AG10803 (cell line): ENCODE measurements around the gene CIAPIN1.

Experiments
- DNase-seq: peaks from one replicate; pipeline ENCODE4 v3.0.0; 2010; ENCODE audit warnings: low read depth
- H3K4me3 ChIP-seq: 2 replicates; pipeline ENCODE4 v1.5.1; 2011; ENCODE audit warnings: mild to moderate bottlenecking, low read length, control low read depth
- TF ChIP-seq, protein P1 (sequence below): conservative IDR thresholded peaks from 2 replicates; pipeline ENCODE4 v1.5.1; 2011; ENCODE audit warnings: mild to moderate bottlenecking, low read length, control low read depth, inconsistent platforms

Gene CIAPIN1

DNA sequence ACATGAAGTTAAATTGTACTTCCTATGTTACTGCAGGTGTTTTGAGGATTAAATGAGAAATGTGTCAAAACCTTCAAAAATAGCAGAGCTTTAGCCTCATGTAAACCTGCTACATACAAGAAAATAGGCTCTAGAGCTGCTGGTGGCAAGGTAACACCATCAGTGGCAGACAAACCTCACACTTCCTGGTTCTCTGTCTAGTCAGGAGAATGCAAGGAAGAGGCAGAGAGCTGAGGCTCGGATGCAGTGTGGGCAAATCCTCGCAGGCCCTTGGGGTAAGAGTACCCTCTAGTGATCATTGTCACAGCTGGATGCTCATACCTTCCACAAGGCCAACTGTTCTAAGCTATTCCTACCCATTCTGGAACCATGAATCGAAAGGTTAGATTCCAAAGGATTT, 14.2 kb downstream of the CIAPIN1 start:
- no peak overlapping the region for H3K4me3 ChIP-seq
- TF ChIP-seq, protein P1, sequence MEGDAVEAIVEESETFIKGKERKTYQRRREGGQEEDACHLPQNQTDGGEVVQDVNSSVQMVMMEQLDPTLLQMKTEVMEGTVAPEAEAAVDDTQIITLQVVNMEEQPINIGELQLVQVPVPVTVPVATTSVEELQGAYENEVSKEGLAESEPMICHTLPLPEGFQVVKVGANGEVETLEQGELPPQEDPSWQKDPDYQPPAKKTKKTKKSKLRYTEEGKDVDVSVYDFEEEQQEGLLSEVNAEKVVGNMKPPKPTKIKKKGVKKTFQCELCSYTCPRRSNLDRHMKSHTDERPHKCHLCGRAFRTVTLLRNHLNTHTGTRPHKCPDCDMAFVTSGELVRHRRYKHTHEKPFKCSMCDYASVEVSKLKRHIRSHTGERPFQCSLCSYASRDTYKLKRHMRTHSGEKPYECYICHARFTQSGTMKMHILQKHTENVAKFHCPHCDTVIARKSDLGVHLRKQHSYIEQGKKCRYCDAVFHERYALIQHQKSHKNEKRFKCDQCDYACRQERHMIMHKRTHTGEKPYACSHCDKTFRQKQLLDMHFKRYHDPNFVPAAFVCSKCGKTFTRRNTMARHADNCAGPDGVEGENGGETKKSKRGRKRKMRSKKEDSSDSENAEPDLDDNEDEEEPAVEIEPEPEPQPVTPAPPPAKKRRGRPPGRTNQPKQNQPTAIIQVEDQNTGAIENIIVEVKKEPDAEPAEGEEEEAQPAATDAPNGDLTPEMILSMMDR: no peak
- no peak for DNase-seq

DNA sequence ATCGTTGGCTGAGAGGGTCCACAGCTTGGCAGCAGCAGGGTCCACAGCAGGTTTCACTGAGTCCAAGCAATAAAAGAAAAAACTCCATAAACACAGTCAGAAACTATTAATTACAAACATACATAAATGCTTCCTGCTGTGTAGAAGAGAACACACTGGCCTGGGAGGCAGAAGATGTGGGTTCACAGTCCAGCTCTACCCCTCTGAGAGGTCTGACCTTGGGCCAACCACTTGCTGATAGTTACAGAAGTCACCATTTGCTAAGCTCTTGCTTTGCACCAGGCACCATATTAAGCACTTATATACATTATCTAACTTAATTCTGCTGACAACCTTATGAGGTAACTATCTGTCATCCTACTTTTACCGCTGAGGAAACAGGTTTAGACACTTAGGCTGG, 14.7 kb downstream of the CIAPIN1 start:
- no peak overlapping the region for H3K4me3 ChIP-seq
- TF ChIP-seq, protein P1: no peak
- no peak for DNase-seq

DNA sequence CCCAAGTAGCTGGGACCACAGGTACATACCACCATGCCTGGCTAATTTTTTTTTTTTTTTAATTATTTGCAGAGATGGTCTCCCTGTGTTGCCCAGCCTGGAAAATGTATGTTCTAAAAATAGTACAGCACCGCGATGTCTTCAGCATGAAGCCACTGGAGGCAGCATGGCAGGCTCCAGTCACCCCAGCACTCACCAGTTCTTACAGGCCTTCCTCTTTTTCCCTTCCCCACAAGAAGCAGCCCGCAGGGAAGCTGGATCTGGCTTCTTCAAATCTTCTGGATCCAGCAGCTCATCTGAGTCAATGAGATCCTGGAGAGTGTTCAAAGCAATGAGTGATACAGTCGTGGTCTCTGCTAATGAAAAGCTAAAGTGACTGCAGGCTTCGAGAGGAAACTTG, 16.2 kb downstream of the CIAPIN1 start:
- no peak overlapping the region for H3K4me3 ChIP-seq
- no peak for DNase-seq
- TF ChIP-seq, protein P1: no peak

DNA sequence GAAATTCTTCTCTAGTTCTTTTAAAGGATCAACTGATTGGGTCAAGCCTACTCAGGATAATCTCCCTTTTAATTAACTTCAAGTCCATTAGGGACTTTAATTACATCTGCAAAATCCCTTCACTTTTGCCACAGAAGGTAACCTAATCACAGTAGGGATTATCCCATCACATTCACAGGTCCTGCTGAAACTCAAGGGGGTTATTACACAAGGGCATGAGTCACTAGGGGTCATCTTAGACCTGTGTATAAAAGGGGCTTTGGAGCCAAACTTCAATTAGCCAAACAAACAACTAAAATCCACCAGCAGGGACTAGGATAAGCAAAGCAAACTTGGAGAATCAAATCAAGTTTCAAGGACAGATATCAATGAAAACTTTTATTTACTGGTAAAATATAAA, 19.4 kb downstream of the CIAPIN1 start:
- TF ChIP-seq, protein P1: no peak
- H3K4me3 ChIP-seq: no peak overlapping the region
- DNase-seq: no peak

DNA sequence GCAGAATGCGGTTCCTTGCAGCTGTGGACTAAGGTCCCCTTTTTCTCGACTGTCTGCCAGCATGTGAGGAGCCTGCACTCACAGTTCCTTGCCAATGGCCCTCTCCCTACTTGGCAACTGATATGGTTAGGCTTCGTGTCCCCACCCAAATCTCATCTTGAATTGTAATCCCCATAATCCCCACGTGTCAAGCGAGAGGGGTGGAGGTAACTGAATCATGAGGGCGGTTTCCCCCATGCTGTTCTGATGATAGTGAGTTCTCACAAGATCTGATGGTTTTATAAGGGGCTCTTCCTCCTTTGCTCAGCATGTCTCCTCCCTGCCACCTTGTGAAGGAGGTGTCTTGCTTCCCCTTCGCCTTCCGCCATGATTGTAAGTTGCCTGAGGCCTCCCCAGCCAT, 19.9 kb downstream of the CIAPIN1 start:
- TF ChIP-seq, protein P1: no peak
- no peak overlapping the region for H3K4me3 ChIP-seq
- DNase-seq: no peak

DNA sequence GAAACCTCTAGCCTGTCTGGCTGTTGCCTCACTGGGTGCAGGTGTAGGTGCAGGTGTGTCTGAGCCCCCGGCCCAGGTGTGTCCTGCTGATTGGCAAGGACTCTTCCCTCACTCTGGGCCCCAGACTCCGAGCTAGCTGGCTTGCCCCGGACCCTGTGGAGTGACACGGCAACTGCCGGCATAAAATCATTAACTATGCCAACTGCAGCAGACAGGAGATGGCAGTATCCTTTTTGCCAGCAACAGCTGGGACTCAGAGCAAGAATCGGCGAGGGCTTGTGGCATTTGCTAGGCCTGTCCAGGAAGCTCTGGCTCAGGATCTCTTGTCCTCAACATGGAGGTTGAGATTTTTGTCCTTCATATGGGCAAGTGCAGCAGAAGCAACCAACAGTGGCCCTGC, 20.8 kb downstream of the CIAPIN1 start:
- no peak overlapping the region for H3K4me3 ChIP-seq
- no peak for DNase-seq
- TF ChIP-seq, protein P1: no peak

DNA sequence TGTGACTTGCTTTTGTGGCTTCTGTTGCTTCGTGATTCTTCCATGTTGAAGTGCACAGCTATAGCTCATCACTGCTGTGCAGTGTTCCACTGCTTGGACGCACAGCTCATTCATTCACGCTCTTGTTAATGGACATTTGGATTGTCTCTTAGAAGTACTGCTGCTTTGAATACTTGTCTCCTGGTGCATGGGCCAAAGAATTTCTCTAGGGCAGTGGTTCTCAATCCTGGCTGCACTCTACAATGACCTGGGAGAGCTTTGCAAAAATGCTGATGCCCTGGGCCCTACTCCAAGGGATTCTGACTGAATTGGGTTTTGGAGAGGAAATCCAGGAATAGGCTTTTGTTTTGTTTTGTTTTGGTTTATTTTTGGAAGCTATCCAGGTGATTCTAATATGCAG, 22.6 kb downstream of the CIAPIN1 start:
- TF ChIP-seq, protein P1: no peak
- no peak for DNase-seq
- no peak overlapping the region for H3K4me3 ChIP-seq
